HepG2 (cell line): Measurements from ENCODE around the gene NPC2. TPM values are rescaled to one million over a fixed set of nuclear protein-coding genes. Genes with fewer than 3 reads are reported as not detected.

Experiments
- ATAC-seq: fragments of 200-7000 bp; cut with Tn5 transposase; 3 replicates; pipeline ENCODE4 v1.9.1; 2020; ENCODE audit warnings: mild to moderate bottlenecking, moderate library complexity
- BruUV-seq: library from RNA; stranded (reverse); fragments of 400-500 nt; replicated peaks from 2 replicates; lab custom pipeline; 2021; lab: Mats Ljungman, UMichigan
- CTCF ChIA-PET: fragments of 300-600 bp; formaldehyde crosslinking; extraction: SDS; loops from one replicate; lab custom pipeline; 2021; ENCODE audit warnings: low total read pairs, inconsistent platforms, low intra/inter-chr PET ratio; lab: Yijun Ruan, JAX
- POLR2A ChIA-PET: fragments of 350-600 bp; sonication (Branson Sonifier 250); formaldehyde crosslinking; loops from one replicate; lab custom pipeline; 2020; ENCODE audit warnings: antibody characterized with exemption, inconsistent platforms; lab: Yijun Ruan, JAX
- DNase-seq: peaks from one replicate; pipeline ENCODE4 v3.0.0-alpha.2; 2015; ENCODE audit warnings: low spot score
- FAIRE-seq: peaks from 3 replicates; lab custom pipeline; 2011; peaks lifted over from hg19 to GRCh38; lab: Jason Lieb, UNC
- H2AFZ ChIP-seq: one replicate; pipeline ENCODE4 v1.6.1; 2011; ENCODE audit warnings: low read length, inconsistent platforms
- H3K27ac ChIP-seq: fragments of 300-600 bp; 3 replicates; pipeline ENCODE4 v1.8.0; 2011; ENCODE audit warnings: mixed run types, mild to moderate bottlenecking, mixed read lengths, low read length, inconsistent platforms; ENCODE audit not compliant: insufficient read depth; ENCODE audit errors: extremely low read length
- H3K27me3 ChIP-seq, 2 experiments: fragments of 200-600 bp in 1 of 2; 2 replicates in 1 of 2; 3 replicates in 1 of 2; pipeline versions ENCODE4 v1.6.0 to v1.8.0; 2011; ENCODE audit warnings: low read length in 2 of 2, mild to moderate bottlenecking in 2 of 2, moderate library complexity in 2 of 2, inconsistent platforms in 1 of 2; ENCODE audit not compliant: insufficient read depth in 2 of 2, control insufficient read depth in 1 of 2
- H3K36me3 ChIP-seq, 2 experiments: fragments of 200-600 bp in 1 of 2; replicated peaks in 1 of 2; 2 replicates in 1 of 2; 3 replicates in 1 of 2; pipeline versions ENCODE4 v1.5.1 to v1.8.0; 2011; ENCODE audit warnings: low read length in 2 of 2, inconsistent platforms in 1 of 2; ENCODE audit not compliant: insufficient read depth in 2 of 2, control insufficient read depth in 1 of 2
- H3K4me1 ChIP-seq: 2 replicates; pipeline ENCODE4 v1.5.1; 2012; ENCODE audit warnings: low read length, inconsistent platforms; ENCODE audit not compliant: insufficient read depth
- H3K4me2 ChIP-seq: 2 replicates; pipeline ENCODE4 v1.6.0; 2011; ENCODE audit warnings: low read depth, low read length, inconsistent platforms
- H3K4me3 ChIP-seq, 3 experiments: fragments of 200-600 bp in 1 of 3; sonication (generic), shearing (Covaris generic) in 1 of 3; replicated peaks in 1 of 3; 2 replicates each; pipeline ENCODE4 v1.5.1; 2011 to 2016; ENCODE audit warnings: low read length in 3 of 3, inconsistent platforms in 2 of 3, low read depth in 2 of 3, mild to moderate bottlenecking in 2 of 3, control low read depth in 1 of 3, mixed read lengths in 1 of 3; ENCODE audit not compliant: insufficient read depth in 1 of 3
- H3K79me2 ChIP-seq: one replicate; pipeline ENCODE4 v1.6.1; 2011; ENCODE audit warnings: low read length, inconsistent platforms; ENCODE audit not compliant: insufficient read depth
- H3K9ac ChIP-seq: 2 replicates; pipeline ENCODE4 v1.6.0; 2011; ENCODE audit warnings: mild to moderate bottlenecking, low read depth, low read length, inconsistent platforms; ENCODE audit not compliant: insufficient read depth
- H3K9me3 ChIP-seq: 2 replicates; pipeline ENCODE4 v1.5.1; 2012; ENCODE audit warnings: mild to moderate bottlenecking, low read length
- H4K20me1 ChIP-seq: 2 replicates; pipeline ENCODE4 v1.6.0; 2011; ENCODE audit warnings: inconsistent platforms, mild to moderate bottlenecking, low read length, moderate library complexity; ENCODE audit not compliant: insufficient read depth
- ZNF292 ChIP-seq: sonication (generic); formaldehyde crosslinking; IDR thresholded peaks from 2 replicates; pipeline ENCODE4 v1.8.1; 2022; ENCODE audit warnings: mild to moderate bottlenecking, low read depth, missing genetic modification reagents, borderline replicate concordance
- ZNF432 ChIP-seq: sonication (generic); formaldehyde crosslinking; IDR thresholded peaks from 2 replicates; pipeline ENCODE4 v1.5.0; 2020; ENCODE audit warnings: missing genetic modification reagents, mild to moderate bottlenecking, borderline replicate concordance
- ZNF577 ChIP-seq: sonication (generic); formaldehyde crosslinking; IDR thresholded peaks from 2 replicates; pipeline ENCODE4 v1.4.0; 2020; ENCODE audit warnings: mild to moderate bottlenecking, low read depth, missing genetic modification reagents, borderline replicate concordance
- in situ Hi-C: cut with HindIII; loops from 2 replicates; pipeline ENCODE4 v1.10.0; 2017; ENCODE audit warnings: low pct_unique_long_range_greater_than_20kb; ENCODE audit not compliant: extremely low pct_ligation_motif_present
- intact Hi-C: fragments of 100-400 bp; cut with micrococcal nuclease; formaldehyde crosslinking; loops from one replicate; pipeline ENCODE4 v1.10.0; 2022; ENCODE audit not compliant: unreplicated experiment
- polyA plus RNA-seq, 8 experiments: library from polyadenylated mRNA; depleted of rRNA in 3 of 8; stranded (reverse) in 7 of 8; unstranded in 1 of 8; fragments of >200 nt; fragmentation: Illumina TruSeq in 4 of 8; extraction: Trizol in 4 of 8; gene quantifications; 2 replicates each; pipeline versions ENCODE4 v1.2.1 to v1.2.3, GENCODE V29; 2011 to 2016; ENCODE audit warnings: low read depth in 4 of 8, missing spikeins in 1 of 8, mixed read lengths in 1 of 8; ENCODE audit not compliant: insufficient read depth in 1 of 8
- total RNA-seq, 5 experiments: library from RNA; depleted of rRNA; stranded (reverse); fragments of >200 nt; fragmentation: Illumina TruSeq; extraction: Trizol; gene quantifications; 2 replicates each; pipeline ENCODE4 v1.2.3, GENCODE V29; 2016; ENCODE audit warnings: low read depth in 1 of 5
- TF ChIP-seq, protein P1 (sequence below): sonication (generic); formaldehyde crosslinking; IDR thresholded peaks from 2 replicates; pipeline ENCODE4 v1.5.0; 2020; ENCODE audit warnings: missing genetic modification reagents
- TF ChIP-seq, protein P2 (sequence below): sonication (generic); formaldehyde crosslinking; IDR thresholded peaks from one replicate; pipeline ENCODE4 v1.5.1; 2020; ENCODE audit warnings: mild to moderate bottlenecking, missing genetic modification reagents; ENCODE audit errors: not compliant biosample characterization

The NPC2 gene
- total and polyA plus RNA-seq, 2 of the 13 experiments (the other 11 are each of a cell fraction or from before 2014, with no cell fraction given): 132 to 164 TPM

DNA sequence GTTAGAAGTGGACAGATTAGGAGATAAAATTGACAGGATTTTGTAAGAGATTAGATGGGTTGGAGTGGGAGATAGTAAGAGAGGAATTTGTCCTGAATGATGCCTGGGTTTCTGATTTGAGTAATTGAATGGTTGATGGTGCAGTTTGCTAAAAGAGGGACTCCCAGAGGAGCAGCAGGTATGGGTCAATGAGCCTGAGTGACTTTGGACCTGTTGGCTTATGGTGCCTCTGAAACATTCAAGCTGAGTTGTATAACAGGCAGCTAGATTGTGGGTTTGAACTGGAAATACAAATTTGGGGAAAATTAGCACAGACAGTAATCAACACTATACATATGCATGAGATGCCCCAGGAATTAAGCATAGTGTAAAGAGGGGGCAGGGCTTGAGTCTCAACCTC, 50.3 kb downstream of the NPC2 start:
- Histone ChIP-seq H3K27ac (no peak overlapping the region), H3K4me1 (peaks cover 6% of the 10 kb centered on the region), H3K79me2 (no peaks in the 10 kb centered on the region), H3K36me3 (no peaks in the 10 kb centered on the region), H3K9ac (no peak overlapping the region), H3K27me3 (no peaks in the 10 kb centered on the region)
- ChIA-PET POLR2A (no interaction called here), CTCF (no interaction called here)
- in situ Hi-C loops: no loop called here
- TF ChIP-seq, protein P1, sequence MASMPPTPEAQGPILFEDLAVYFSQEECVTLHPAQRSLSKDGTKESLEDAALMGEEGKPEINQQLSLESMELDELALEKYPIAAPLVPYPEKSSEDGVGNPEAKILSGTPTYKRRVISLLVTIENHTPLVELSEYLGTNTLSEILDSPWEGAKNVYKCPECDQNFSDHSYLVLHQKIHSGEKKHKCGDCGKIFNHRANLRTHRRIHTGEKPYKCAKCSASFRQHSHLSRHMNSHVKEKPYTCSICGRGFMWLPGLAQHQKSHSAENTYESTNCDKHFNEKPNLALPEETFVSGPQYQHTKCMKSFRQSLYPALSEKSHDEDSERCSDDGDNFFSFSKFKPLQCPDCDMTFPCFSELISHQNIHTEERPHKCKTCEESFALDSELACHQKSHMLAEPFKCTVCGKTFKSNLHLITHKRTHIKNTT (CRISPR knock-in tag): no peak
- no peak for TF ChIP-seq ZNF432 (CRISPR knock-in tag)
- no peak for TF ChIP-seq ZNF292 (CRISPR knock-in tag)
- TF ChIP-seq, protein P2, sequence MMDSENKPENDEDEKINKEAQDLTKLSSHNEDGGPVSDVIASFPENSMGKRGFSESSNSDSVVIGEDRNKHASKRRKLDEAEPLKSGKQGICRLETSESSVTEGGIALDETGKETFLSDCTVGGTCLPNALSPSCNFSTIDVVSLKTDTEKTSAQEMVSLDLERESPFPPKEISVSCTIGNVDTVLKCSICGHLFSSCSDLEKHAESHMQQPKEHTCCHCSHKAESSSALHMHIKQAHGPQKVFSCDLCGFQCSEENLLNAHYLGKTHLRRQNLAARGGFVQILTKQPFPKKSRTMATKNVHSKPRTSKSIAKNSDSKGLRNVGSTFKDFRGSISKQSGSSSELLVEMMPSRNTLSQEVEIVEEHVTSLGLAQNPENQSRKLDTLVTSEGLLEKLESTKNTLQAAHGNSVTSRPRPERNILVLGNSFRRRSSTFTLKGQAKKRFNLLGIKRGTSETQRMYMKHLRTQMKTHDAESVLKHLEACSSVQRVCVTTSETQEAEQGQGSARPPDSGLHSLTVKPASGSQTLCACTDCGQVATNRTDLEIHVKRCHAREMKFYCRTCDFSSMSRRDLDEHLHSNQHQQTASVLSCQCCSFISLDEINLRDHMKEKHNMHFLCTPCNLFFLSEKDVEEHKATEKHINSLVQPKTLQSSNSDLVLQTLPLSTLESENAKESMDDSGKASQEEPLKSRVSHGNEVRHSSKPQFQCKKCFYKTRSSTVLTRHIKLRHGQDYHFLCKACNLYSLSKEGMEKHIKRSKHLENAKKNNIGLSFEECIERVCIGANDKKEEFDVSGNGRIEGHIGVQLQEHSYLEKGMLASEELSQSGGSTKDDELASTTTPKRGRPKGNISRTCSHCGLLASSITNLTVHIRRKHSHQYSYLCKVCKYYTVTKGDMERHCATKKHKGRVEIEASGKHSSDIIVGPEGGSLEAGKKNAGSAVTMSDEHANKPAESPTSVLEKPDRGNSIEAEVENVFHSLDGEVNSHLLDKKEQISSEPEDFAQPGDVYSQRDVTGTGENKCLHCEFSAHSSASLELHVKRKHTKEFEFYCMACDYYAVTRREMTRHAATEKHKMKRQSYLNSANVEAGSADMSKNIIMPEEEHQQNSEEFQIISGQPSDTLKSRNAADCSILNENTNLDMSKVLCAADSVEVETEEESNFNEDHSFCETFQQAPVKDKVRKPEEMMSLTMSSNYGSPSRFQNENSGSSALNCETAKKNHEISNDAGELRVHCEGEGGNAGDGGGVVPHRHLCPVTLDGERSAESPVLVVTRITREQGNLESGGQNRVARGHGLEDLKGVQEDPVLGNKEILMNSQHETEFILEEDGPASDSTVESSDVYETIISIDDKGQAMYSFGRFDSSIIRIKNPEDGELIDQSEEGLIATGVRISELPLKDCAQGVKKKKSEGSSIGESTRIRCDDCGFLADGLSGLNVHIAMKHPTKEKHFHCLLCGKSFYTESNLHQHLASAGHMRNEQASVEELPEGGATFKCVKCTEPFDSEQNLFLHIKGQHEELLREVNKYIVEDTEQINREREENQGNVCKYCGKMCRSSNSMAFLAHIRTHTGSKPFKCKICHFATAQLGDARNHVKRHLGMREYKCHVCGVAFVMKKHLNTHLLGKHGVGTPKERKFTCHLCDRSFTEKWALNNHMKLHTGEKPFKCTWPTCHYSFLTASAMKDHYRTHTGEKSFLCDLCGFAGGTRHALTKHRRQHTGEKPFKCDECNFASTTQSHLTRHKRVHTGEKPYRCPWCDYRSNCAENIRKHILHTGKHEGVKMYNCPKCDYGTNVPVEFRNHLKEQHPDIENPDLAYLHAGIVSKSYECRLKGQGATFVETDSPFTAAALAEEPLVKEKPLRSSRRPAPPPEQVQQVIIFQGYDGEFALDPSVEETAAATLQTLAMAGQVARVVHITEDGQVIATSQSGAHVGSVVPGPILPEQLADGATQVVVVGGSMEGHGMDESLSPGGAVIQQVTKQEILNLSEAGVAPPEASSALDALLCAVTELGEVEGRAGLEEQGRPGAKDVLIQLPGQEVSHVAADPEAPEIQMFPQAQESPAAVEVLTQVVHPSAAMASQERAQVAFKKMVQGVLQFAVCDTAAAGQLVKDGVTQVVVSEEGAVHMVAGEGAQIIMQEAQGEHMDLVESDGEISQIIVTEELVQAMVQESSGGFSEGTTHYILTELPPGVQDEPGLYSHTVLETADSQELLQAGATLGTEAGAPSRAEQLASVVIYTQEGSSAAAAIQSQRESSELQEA (CRISPR knock-in tag): no peak
- no peak for TF ChIP-seq ZNF577 (CRISPR knock-in tag)
- TF ChIP-seq, all 625 proteins: peak for 0
- intact Hi-C loops: no loop called here
- BruUV-seq: no TSS peak
- H2AFZ ChIP-seq: no peak overlapping the region
- H3K9me3 ChIP-seq: no peaks in the 10 kb centered on the region
- DNase-seq (no peak), ATAC-seq (no peak), FAIRE-seq (no peak)
- no peak overlapping the region for H3K4me2 ChIP-seq
- H4K20me1 ChIP-seq: no peaks in the 10 kb centered on the region
- no peak overlapping the region for H3K4me3 ChIP-seq
